Thoracic aorta (tissue), 2 donors: ENCODE data around the gene TRAF3IP1. TPM values are rescaled to one million over a fixed set of nuclear protein-coding genes. Genes with fewer than 3 reads are reported as not detected.

ENCODE experiments used
- ATAC-seq: fragments of 150-250 bp; one replicate; pipeline ENCODE4 v1.8.0; 2017; ENCODE audit warnings: low read depth; ENCODE audit not compliant: insufficient number of reproducible peaks, low FRiP score
- DNase-seq: peaks from one replicate; pipeline ENCODE4 v3.0.0-alpha.2; 2020; ENCODE audit warnings: low spot score
- H3K27ac ChIP-seq, 2 donors: fragments of 200-600 bp; sonication (generic); 1 replicate in 1 of 2; 2 replicates in 1 of 2; pipeline ENCODE4 v1.5.1; 2016; ENCODE audit warnings: mild to moderate bottlenecking in 2 of 2, moderate library complexity in 2 of 2
- H3K27me3 ChIP-seq: fragments of 200-600 bp; sonication (generic); replicated peaks from 2 replicates; pipeline ENCODE4 v1.6.0; 2016; ENCODE audit warnings: mild to moderate bottlenecking; ENCODE audit not compliant: insufficient read depth
- H3K36me3 ChIP-seq: fragments of 200-600 bp; sonication (generic); one replicate; pipeline ENCODE4 v1.5.1; 2016
- H3K4me1 ChIP-seq, 2 donors: fragments of 200-600 bp; sonication (generic); 1 replicate in 1 of 2; 2 replicates in 1 of 2; pipeline versions ENCODE4 v1.5.1 to v1.6.0; 2016; ENCODE audit warnings: low read depth in 2 of 2, mild to moderate bottlenecking in 1 of 2; ENCODE audit not compliant: control insufficient read depth in 1 of 2
- H3K4me3 ChIP-seq: fragments of 200-600 bp; sonication (generic); 2 replicates; pipeline ENCODE4 v1.5.1; 2016; ENCODE audit warnings: mild to moderate bottlenecking
- H3K9me3 ChIP-seq: fragments of 200-600 bp; sonication (generic); 2 replicates; pipeline ENCODE4 v1.5.1; 2016
- CTCF ChIP-seq: fragments of 200-600 bp; sonication (generic); IDR thresholded peaks from one replicate; pipeline ENCODE4 v1.5.1; 2019; ENCODE audit warnings: antibody characterized with exemption
- total RNA-seq, 2 donors: library from RNA; depleted of rRNA; stranded (reverse); fragments of >200 nt; gene quantifications; one replicate each; pipeline versions ENCODE4 v1.1.0 to v1.2.3, GENCODE V29; 2016

TRAF3IP1 gene
- total RNA-seq, 2 donors from 2014 or later, result 19.4 to 23.7 TPM

GRCh38 chr2:238433941-238434845, 113.9 kb downstream of the TRAF3IP1 start:
- no peak overlapping the region for H3K27ac ChIP-seq
- ATAC-seq, result no peak
- H3K4me1 ChIP-seq, result peaks cover 4 to 11% of the 10 kb centered on the region in 2 donors
- no peak for DNase-seq
- H3K36me3 ChIP-seq, result peaks cover 25% of the 10 kb centered on the region
- H3K27me3 ChIP-seq, result no peaks in the 10 kb centered on the region
- no peaks in the 10 kb centered on the region for H3K9me3 ChIP-seq
- no peak for TF ChIP-seq CTCF
- no peak overlapping the region for H3K4me3 ChIP-seq

- peaks cover 25% of the 10 kb centered on the region for H3K36me3 ChIP-seq
- ATAC-seq, result no peak
- DNase-seq, result no peak
Measured at GRCh38 chr2:238434846-238435751, 114.8 kb downstream of the TRAF3IP1 start.

GRCh38 chr2:238435752-238436096, 115.4 kb downstream of the TRAF3IP1 start:
- H3K4me3 ChIP-seq, result no peak overlapping the region
- no peak overlapping the region for H3K27ac ChIP-seq
- no peaks in the 10 kb centered on the region for H3K27me3 ChIP-seq
- no peak for ATAC-seq
- TF ChIP-seq CTCF, result no peak
- DNase-seq, result no peak
- peaks cover 25% of the 10 kb centered on the region for H3K36me3 ChIP-seq
- peaks cover 4 to 19% of the 10 kb centered on the region in 2 donors for H3K4me1 ChIP-seq
- no peaks in the 10 kb centered on the region for H3K9me3 ChIP-seq

More at GRCh38 chr2:238434846-238435751, 114.8 kb downstream of the TRAF3IP1 start:
- no peaks in the 10 kb centered on the region for H3K27me3 ChIP-seq
- no peaks in the 10 kb centered on the region for H3K9me3 ChIP-seq
- H3K27ac ChIP-seq, result no peak overlapping the region
- peaks cover 4 to 13% of the 10 kb centered on the region in 2 donors for H3K4me1 ChIP-seq
- no peak for TF ChIP-seq CTCF
- H3K4me3 ChIP-seq, result no peak overlapping the region

GRCh38 chr2:238438856-238439849, 118.8 kb downstream of the TRAF3IP1 start:
- DNase-seq (peak; percentile 45), ATAC-seq (peak; percentile 98)
- peak overlapping the region; percentile 59 for H3K4me3 ChIP-seq
- H3K27ac ChIP-seq, result peak overlapping the region; percentile 67 to 68
- peaks cover 20% of the 10 kb centered on the region for H3K36me3 ChIP-seq
- peaks cover 6 to 20% of the 10 kb centered on the region in 2 donors for H3K4me1 ChIP-seq
- no peaks in the 10 kb centered on the region for H3K27me3 ChIP-seq
- no peaks in the 10 kb centered on the region for H3K9me3 ChIP-seq
- TF ChIP-seq CTCF, result no peak
